HG03460 (cell line): ENCODE results near the gene PKP3.
A peak's percentile ranks its signal among the peaks of the same experiment; 100 is the strongest.
"Not testable (repeated sequence)": the region's sequence is repeated elsewhere in the genome, so short reads cannot be mapped to it uniquely, and the experiment has no call there.

ENCODE experiments used
- ATAC-seq: cut with Tn5 transposase; IDR thresholded peaks from one replicate; pipeline ENCODE4 v1.9.1; 2021; ENCODE audit not compliant: unreplicated experiment

PKP3 gene

DNA sequence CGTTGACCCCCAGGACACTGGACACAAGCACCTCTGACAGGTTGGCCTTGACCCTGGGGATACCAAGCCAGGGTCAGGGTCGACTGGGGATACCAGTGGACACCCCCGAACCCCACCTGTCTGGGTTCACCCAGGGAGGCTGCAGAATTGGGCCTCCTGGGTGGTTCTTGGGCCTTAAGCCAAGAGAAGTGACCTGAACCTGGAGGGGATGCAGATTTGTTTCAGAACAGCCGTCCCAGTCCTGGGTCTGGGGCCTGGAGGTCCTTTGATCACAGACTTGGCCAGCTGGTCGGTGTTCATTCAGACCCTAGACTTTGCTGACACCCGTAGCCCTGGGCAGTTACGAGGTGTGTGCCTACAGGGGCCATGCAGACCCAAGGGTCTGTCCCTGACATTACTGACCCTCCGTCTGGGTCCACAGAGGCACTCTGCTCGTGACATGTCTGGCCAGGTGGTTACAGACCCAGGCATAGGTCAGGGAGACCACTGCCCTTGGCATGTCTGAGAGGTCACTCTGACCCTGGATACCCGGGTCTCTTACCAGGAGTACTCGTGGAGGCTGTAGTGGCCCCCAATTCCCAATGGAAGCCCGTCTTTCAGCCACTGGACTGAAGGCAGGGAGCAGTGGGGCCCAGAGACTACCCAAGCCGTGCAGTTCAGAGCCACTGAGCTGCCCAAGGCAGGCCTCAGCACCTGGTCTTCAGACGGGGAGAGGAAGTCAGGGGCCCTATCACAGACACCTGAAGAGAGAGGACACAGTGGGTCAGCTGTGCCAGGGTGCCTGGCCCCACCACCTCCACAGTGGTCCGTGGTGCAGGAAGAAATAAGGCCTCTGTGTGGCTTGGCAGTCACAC lies 14.4 kb downstream of the PKP3 start:
- ATAC-seq, result no peak

DNA sequence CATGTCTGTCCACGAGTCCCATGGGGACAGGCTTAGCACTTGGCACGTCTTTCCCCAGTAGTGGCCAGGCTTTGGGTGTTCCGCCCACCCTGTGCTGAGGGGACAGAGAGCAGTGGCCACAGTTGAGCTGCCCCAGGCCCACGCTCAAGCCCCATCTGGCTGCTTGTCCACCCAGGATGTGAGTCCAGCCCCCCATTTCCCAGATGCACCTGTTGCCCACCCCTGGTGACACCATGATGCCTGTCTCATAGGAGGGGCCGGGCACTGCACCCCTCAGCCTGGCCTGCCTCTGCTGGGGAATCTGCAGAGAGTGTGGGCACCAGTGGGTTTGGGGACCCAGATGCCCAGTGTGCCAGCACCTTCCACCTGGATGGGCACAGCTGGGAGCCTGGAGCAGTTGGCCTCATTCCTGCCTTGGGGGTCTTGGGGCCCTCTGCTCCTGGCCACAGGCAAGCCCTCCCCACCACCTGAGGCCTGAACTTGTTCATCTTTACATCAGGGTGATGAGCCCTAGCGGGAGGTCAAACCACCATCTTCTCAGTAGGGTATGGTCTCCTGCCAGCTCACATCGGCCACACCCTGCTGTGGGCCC lies 15.1 kb downstream of the PKP3 start:
- no peak for ATAC-seq

DNA sequence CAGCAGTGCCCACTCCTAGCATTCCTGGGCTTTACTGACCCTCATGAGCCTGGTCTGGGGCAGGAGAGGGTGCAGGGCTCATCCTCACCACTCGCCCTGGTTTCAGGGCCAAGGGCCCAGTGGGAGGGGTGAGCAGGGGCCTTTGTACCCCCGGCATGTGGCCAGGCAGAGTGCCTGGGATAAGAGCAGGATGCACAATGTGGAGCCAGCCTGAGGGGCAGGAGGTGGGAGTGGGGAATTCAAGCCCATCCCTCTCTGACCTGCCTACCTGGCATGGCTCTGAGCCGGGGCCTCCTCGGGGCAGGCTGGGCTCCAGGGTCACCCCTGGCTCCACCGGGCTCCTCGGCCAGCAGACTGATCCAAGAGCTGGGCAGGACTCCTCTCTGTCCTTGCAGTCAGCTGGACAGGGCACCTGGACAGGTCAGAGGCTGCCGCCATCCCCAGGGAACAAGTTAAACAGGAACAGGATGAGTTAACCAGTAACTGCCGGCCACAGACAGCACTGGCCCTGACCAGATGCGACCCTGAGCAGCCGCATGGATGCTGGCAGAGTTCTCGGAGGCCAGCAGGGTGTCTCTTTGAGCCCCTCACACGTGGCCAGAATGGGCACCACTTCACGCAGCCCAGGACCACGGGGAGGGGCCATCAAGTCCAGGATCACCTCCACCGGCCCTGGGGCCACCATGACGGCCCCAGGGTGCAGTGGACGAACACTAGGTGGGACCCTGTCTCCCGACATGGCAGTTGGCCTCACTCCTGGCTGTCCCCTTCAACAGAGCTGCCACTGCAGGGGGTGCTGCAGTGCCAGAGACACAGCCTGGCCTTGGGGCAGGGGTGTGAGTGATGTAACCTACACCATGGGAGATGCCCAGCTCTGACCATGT lies 15.8 kb downstream of the PKP3 start:
- ATAC-seq, result no peak

DNA sequence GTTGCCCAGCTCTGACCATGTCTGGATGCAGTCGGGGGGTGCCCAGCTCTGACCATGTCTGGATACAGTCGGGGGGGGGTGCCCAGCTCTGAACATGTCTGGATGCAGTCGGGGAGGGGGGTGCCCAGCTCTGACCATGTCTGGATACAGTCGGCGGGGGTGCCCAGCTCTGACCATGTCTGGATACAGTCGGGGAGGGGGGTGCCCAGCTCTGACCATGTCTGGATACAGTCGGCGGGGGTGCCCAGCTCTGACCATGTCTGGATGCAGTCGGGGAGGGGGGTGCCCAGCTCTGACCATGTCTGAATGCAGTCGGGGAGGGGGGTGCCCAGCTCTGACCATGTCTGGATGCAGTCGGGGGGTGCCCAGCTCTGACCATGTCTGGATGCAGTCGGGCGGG lies 16.7 kb downstream of the PKP3 start:
- ATAC-seq, result not testable (repeated sequence)

DNA sequence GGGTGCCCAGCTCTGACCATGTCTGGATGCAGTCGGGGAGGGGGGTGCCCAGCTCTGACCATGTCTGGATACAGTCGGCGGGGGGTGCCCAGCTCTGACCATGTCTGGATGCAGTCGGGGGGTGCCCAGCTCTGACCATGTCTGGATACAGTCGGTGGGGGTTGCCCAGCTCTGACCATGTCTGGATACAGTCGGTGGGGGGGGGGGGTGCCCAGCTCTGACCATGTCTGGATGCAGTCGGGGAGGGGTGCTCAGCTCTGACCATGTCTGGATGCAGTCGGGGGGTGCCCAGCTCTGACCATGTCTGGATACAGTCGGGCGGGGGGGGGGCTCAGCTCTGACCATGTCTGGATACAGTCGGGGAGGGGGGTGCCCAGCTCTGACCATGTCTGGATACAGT lies 17.5 kb downstream of the PKP3 start:
- ATAC-seq, result not testable (repeated sequence)

DNA sequence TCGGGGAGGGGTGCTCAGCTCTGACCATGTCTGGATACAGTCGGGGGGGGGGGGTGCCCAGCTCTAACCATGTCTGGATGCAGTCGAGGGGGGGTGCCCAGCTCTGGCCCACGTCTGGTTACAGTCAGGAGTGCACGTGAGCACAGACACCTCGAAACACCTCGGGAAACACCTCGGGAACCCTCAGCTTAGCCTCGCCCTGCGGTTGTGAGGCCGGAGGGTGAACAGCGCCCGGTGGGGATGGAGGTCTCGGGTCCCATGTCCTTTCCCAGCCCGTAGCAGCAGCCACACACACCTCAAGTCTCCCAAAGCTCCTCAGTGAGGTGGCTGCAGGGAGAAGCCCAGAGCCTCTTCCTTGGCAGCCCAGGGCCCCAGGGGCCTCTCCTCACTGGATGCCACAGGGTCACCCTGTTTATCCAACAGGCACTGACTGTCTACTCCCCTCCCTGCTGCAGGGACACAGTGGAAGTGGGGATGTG lies 18.7 kb downstream of the PKP3 start:
- no peak for ATAC-seq

DNA sequence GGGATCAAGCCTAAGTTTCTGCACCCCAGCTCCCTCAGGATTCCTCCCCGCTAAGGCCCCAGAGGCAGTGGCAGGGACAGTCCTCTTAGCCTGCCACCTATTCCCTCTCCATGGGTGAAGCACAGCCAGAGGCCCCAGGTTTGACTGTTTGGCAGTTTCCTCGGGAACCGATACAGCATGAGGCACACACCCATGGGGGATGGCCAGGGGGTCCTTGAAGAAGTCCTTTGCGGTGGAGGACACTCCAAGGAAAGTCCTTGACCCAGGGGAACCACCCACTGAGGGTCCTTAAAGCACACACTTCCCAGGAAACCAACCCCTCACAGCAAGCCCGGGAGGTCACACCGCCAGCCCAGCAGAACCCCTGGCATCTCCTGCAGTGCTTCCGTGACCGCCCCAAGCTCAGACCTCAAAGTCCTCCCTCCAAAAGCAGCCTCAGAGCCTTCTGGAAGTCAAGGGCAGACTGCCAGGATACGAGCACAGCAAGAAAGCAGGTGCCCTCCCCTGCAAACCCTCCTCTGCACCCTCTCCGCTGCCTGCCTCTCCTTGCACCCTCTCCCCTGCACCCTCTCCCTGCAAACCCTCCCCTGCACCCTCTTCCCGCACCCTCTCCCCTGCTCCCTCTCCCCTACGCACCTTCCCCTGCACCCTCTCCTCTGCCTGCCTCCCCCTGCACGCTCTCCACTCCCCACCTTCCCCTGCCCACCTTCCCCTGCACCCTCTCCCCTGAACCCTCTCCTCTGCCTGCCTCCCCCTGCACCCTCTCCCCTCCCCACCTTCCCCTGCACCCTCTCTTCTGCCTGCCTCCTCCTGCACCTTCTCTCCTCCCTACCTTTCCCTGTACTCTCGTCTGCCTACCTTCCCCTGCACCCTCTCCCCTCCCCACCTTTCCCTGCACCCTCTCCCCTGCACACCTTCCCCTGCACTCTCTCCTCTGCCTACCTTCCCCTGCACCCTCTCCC lies 19.4 kb downstream of the PKP3 start:
- ATAC-seq, result no peak

DNA sequence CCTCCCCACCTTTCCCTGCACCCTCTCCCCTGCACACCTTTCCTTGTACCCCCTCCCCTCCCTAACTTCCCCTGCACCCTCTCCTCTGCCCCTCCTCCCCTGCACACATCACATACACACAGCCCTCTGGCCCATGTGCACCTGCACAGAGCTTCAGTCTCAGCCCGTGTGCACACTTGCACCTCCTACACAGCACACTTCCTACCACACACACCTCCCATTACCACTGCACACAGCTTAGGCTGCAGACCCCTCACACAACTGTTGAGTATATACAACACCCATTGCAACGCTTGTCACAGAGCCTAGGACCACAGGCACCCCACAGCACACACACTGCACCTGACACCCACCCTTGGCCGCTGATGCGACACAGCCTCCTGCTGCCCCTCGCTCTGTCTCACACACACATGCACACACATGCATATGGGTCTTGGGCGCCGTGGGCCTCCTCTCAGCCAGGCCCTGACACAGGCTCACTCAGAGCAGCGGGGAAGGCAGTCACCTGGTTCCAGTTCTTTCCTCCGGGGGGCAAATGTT lies 20.4 kb downstream of the PKP3 start:
- peak; percentile 17 for ATAC-seq

DNA sequence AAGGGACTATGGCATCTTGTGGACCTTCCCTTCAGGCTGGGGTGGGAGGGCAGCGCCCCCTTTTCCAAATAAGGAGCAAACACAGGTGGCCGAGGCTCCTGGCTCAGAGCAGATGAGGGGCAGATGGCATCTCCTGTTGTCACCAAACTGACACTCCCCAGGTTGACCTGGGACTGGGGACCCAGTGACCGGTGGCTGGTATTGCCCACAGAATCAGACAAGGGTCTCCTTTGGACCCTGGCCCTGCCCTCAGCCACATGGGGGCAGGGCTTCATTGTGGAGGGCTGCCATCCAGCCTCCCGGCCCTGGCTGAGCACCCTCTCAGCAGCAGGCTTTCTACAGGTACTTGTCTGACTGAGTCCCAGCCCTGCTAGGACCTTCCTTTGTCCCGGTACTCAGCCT lies 21.6 kb downstream of the PKP3 start:
- no peak for ATAC-seq

DNA sequence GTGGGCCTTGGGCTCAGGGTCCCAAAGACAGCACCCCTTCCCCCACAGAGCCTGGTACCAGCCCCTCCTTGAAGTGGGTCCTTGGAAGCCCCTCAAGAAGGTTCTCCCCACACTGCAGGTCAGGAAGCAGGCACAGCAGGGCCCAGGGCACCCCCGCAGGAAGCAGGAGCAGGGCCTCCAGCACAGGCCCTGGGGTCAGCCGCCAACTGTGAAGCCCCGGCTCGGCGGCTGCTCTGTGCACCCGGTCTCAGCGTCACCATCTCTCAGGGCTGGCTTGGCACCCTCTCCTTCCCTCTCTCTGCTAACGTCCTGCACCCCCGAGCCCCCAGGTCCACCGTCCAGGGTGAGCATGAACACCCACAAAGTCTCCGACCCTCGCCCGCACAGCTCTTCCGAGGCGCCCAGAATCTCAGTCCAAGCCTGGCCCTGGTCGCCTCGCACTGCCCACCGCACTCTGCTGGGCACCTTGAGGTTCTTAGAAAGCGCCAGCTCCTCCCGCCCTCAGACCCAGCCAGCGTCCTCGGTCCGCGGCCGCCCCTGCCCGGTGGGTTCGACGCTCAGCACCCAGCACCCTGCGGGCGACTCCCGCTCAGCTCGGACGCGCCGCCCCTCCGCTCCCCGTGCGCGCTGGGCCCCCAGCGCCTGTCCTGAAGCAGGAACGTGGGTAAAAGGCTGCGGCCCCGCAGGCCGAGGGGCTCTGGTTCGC lies 22.2 kb downstream of the PKP3 start:
- ATAC-seq, result no peak

DNA sequence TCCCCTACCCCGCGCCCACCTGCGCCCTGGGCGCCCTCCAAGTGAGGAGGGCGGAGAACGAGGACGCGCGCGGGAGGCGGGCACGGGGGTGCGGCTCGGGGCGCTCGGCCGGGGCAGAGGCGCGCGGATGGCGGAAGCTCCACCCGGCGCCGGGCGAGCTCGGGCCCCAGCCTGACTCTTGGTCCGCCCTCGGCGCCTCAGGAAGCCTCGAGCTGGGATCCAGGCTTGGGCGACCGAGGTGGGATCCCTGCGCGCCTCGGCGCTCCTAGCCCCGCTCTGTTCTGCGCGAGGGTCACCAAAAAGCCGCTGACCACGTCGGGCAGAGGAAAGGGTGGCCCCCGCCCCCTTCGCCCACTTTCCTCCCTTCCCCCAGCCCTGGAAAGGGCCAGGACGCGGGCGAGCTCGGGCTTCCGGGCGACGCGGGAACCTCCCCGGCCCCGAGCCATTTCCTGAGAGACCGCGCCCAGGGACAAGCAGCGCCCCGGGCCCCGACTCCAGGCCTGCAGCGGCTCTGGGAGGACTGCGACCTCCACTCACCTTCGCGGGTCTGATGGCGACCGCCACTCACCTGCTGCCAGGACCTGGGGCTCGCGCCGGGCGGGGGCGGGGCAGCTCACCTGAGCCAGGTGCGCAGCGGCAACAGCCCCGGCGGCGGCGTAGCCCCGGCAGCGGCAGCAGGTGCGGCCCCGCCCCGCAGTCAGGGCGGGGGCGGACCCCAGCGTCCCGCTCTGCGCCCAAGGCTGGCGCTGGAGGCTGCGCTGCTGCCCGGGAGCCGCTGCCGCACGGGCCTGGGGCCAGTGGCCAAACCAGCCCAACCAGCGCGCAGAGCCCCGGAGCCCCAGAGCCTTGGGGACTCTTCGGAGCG lies 23.0 kb downstream of the PKP3 start:
- ATAC-seq, result no peak

DNA sequence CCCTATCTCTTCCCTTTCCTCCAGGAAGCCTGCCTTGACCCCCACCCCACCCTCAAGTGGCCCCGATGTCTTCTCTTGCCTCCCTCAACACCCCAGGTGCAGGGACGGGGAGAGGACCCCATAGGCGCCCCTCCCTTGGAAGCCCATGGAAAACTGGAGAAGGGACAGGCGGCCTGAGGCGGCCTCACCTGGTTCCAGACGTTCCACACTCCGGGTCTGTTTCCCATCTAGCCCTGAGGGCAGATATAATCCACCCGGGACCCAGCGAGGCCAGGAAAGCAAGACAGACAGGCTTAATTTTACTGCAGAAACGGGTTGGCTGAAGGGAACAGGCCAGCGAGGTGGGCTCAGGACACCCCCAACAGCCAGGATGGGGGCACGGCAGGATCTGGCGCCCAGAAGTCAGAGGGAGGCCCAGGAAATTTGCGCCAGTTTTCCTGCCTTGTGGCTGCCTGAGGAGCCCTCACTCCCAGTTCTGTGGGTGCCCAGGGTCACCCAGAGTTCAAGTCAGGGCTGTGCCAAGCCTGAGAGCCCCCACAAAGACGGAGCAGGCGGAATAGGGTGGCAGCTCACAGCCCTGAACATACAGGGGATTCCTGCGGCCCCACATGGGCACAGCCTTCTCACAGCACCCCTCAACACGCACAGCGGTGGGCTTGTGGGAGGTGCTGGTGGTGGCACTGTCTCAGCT lies 23.8 kb downstream of the PKP3 start:
- ATAC-seq, result no peak

DNA sequence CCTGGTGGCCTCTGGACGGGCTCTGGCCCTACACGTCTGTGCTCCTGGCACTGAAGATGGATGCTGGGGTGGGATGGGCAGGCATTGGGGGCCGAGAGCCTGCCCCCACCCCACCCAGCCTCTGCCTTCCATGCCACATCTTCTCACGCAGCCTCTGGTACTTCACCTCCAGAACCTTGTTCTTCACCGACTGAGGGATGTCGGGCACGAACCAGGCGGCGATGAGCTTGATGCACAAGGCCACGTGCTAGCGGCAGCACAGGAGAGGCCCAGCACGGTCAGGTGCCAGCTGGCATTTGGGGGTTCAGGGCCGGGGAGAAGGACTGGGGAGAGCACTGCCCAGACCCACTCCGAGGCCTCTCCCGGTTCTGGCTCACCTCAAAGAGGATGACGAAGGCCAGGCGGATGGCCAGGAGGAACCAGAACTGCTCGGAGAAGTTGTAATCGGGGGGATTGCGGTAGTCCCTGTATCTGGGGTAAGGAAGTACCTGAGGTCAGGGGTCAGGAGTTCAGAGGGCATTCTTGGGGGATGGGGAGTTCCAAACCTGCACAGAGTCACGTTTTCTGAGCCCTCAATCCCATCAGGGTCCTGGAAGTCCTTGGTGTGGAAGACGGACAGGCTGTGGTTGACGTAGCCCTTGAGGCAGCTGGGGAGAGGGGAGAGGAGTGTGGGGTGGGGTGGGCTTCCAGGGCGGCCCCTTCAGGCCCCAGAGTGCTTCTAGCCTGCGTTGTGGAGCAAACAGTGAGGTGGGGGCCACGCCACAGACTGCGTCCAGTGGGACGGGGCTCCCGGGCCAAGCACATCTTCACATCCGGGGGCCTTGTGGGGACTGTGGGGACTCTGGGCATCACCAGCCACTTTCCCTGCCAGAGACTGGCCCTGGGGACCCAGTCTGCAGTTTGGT lies 24.6 kb downstream of the PKP3 start:
- no peak for ATAC-seq

DNA sequence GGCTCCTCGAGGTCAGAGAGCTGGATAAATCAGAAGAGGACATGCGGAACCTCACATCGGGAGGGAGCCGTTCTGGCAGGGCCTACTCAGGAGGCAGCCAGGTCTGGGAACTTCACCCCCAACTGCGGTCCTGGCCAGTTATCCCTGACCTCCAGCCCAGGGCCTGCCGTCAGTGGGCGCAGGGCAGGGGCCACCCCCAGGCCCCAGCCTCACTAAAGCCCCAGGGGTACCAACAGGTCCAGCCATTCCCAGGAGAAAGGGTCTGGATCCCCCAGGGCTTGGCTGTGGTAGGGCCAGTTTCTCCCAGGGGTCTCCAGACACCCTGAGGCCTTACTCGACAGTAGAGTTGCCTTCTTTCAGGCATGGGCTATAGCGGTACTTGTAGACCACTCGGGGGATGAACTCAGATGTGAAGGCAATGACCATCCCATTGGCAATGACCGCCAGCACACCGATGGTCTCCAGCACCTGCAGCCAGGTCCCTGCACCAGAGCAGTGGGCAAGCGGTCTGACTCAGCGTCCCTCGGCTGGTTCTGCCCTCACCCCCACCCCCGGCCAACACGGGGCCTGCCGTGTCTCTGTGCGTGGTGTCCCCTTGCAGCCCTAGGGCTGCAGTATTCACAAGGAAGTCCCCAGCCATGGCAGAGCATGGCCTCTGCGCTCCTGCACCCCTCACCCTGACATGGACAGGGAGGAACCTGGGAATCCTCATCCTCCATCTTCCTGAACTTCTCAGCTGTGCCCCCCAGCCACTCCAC lies 25.4 kb downstream of the PKP3 start:
- no peak for ATAC-seq

DNA sequence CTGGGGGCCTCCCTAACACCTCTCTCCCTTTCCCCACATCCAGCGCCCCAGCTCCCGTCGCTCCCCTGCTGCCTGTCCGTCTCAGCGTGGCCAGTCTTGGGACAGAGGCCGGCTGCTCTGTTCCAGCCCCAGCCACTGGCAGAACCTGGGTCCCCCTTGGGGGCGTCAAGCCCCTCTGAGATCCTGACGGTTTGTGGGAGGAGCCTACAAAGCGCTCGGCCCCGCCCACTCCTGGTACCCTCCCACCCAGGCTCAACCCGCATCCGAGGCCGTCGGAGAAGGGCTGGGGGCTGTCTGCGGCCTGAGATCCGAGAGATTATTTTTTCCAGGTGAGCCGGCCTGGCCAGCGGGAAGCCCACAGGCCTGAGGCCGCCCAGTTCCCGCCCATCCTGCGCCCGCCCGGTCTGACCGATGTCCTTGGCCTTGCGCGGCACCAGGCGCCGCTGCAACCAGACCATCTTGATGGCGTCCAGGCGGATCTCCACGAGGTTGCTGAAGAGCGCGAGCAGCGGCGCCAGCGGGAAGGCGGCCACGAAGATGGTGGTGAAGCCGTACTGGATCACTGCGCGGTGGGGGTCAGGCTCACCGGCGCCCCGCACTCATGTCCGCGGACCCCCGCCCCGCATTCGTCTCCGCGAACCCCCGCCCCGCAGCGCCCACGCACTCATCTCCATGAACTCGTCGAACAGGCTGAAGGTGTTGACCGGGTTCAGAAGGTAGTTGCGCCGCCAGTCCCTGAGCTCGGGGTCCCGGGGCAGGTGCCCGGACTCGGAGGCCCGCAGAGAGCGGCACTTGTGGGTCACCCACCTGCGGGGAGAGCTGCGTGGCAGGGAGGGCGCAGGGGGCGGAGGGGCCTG lies 26.3 kb downstream of the PKP3 start:
- no peak for ATAC-seq
